HG02981 (cell line): Measurements from ENCODE around the gene POU2AF2.
A peak's percentile ranks its signal among the peaks of the same experiment; 100 is the strongest.
"Not testable (repeated sequence)": the region's sequence is repeated elsewhere in the genome, so short reads cannot be mapped to it uniquely, and the experiment has no call there.

Experiments
- ATAC-seq: cut with Tn5 transposase; IDR thresholded peaks from one replicate; pipeline ENCODE4 v1.9.1; 2021; ENCODE audit warnings: mild to moderate bottlenecking, moderate library complexity; ENCODE audit not compliant: unreplicated experiment

The POU2AF2 gene

DNA sequence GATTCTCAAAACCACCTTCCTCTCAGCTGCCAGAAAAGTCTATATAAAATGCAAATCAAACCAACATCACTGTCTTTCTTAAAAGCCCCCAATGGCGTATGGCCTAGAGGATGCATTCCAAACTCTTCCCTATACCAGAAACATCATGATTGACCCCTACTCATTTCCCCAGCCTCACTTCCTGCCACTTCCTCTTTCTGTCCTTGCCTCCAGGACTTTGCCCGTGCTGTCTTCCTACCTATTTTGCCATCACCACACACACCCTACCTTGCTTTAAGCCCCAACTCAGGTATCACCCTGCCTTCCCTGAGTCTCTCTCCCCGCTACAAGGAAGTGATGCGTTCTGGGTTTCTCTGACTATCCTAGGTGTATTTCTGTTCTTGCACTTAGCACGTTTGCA lies 8.1 kb downstream of the POU2AF2 start:
- no peak for ATAC-seq

DNA sequence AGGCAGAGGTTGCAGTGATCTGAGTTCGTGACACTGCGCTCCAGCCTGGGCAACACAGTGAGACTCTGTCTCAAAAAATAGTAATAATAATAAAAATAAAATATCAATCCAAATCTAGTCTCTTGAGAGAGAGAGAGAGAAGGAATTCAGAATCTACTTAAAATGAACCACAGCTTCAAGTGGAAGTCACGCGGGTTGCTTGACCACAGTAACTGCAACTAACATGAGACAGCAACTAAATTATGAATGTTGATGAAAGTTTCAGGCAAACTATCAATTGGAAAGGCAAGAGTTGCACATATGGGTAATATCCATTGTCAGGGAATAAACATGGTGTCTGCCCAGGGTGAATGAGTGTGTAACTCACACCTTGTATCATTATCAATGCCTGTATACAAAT lies 12.5 kb downstream of the POU2AF2 start:
- ATAC-seq, result no peak

GRCh38 chr11:111259896-111260295 lies 14.4 kb downstream of the POU2AF2 start:
- no peak for ATAC-seq

DNA sequence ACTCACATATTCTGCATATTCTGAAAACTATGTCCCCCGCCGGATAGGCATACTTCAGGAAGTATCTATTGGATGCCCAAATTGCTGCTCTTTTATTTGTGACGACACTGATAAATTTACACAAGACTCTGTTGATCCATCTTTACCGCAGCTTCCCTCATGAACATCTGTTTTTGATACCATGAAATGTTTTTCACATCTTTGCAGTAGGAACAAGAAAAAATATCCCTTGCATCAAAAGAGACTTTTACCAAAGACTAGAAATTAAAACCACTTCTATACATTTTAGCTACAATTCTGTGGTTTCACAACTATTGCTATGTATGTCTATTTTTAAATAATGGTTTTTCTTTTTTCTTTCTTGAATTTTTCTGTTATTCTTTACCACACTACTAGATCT lies 15.3 kb downstream of the POU2AF2 start:
- no peak for ATAC-seq

- no peak for ATAC-seq
Observed at GRCh38 chr11:111264646-111265045, 19.1 kb downstream of the POU2AF2 start.

GRCh38 chr11:111265421-111265820 lies 19.9 kb downstream of the POU2AF2 start:
- no peak for ATAC-seq

DNA sequence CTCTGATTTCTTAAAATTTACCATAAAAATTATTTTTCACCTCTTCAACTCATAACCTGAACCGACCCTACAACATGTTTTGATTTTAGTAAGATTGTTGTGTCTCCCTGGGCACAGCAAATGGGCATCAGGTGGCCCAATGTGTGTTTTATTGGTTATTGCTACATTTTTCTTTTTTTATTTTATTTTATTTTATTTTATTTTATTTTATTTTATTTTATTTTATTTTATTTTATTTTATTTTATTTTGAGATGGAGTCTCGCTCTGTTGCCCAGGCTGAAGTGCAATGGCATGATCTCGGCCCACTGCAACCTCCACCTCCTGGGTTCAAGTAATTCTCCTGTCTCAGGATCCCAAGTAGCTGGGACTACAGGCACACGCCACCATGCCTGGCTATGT lies 22.8 kb downstream of the POU2AF2 start:
- ATAC-seq, result not testable (repeated sequence)

GRCh38 chr11:111269146-111269868 lies 23.8 kb downstream of the POU2AF2 start:
- ATAC-seq, result no peak

GRCh38 chr11:111272420-111272819 lies 26.9 kb downstream of the POU2AF2 start:
- no peak for ATAC-seq

DNA sequence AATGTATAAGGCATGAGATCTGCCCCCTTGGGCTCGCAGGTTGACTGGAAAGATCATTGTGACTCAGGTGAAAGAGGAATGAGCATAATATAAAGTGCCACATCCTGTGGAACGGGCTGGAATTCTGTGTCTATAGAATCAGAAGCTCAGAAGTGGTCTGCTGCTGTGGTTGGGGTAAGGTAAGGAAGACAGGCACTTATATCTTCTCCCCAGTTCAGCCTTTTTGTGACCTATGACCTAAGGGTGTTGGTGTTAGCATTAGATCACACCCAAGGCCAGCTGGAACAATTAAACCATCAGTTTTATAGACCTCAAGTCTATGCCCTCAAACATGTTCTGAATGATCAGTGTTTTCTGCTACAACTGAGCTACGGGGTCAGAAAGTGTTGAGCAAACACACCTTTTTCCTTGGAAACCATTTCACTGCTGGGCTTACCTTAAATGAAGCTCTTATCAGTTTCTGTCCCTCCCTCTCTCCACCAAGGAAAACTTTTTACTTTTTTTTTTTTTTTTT lies 37.1 kb downstream of the POU2AF2 start:
- no peak for ATAC-seq

GRCh38 chr11:111283945-111284481 lies 38.5 kb downstream of the POU2AF2 start:
- no peak for ATAC-seq

DNA sequence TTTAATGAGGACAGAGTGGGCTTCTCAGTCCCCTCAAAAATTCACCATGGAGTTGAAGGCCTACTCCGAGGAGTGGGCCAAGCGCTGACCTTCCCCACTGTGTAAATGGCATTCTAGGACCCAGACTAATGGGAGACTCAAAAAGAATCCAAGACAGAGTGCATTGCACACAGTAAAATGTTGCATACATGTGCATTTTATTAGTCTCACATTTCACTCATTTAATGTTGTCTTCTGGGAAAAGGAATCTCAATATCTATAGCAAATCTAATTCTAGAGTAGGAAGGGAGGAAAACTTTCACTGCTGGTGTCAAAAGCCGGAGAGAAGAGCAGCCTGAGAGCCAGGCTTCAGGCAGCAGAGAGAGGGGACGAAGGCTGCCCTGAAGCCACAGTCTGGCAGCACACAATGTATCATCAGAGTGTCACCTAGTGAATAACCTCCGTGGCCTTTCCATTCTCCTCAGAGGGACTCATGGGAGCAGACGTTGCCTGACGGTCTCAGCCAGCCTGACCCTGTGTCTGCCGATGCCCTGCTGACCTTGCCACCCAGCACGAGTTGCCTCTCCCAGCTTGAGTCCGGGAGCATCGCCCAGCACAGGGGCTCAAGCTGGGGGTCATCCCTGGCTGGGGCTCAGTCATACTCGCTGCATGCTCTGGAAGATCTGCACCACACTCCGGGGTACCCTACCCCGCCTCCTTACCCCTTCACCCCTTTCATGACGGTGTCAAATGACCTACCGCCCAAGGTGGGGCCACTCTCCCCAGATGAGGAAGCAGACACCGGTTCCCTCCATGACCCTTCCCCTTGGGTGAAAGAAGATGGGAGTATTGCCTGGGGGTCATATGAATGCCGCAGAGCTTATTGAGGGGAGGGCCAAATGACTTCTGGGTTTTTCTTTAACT lies 39.9 kb downstream of the POU2AF2 start:
- no peak for ATAC-seq

DNA sequence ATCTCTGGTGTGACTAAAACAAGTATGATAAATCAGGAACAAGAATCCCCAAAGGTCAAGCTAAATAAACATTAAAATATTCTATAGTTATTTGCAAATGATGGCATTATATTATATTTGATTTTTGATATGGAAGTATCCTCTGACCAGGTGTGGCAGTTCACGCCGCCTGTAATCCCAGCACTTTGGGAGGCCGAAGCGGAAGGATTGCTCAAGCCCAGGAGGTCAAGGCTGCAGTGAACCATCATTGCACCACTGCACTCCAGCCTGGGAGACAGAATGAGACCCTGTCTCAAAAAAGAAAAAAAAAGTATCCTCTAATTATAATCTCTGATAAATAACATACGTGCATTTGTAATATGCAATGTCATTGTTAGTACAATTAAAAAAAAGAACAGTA lies 46.2 kb downstream of the POU2AF2 start:
- no peak for ATAC-seq

DNA sequence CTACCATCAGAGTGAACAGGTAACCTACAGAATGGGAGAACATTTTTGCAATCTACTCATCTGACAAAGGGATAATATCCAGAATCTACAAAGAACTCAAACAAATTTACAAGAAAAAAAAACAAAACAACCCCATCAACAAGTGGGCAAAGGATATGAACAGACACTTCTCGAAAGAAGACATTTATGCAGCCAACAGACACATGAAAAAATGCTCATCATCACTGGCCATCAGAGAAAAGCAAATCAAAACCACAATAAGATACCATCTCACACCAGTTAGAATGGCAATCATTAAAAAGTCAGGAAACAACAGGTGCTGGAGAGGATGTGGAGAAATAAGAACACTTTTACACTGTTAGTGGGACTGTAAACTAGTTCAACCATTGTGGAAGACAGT lies 46.9 kb downstream of the POU2AF2 start:
- not testable (repeated sequence) for ATAC-seq

- no peak for ATAC-seq
Observed at GRCh38 chr11:111296196-111296595, 50.7 kb downstream of the POU2AF2 start.

- no peak for ATAC-seq
Observed at GRCh38 chr11:111297696-111298095, 52.2 kb downstream of the POU2AF2 start.

DNA sequence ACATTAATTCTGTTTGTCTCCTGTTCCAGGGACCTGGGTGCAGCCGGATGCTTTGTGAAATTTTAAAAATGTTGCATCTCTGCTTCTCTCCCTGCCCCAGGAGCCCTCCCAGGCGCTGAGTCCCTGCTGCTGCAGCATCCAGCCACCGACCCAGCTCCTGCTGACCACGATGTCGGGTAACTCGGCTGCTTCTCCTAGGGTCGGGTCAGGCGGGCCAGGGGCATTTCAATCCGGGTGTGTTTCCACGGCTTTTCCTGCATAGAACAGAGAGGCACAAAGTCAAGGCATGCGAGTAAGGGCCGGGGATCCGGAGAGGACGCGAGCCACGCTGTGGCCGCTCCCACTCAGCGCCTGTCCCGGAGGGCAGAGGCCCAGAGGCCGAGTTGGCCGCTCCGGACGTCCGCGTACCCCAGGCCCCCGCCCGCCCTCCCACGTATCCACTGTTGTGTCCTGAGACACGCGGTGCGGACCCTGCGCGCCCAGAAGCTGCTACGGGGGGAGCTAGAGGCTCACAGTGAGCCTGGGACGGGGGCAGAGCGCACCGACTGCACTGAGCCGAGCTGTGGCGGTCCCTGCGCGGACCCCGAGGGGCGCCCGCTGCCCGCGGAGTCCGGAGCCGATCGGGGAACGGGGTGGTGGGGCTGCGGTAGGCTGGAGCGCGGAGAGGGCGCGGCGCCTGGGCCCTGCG lies 53.0 kb downstream of the POU2AF2 start, which contains the start of gene POU2AF3:
Gene POU2AF3, plus strand, starts transcription at position 134 of the 688 bp plus-strand sequence. Its CDS starts 36 bp downstream, at position 170.
- peak; percentile 21 for ATAC-seq

GRCh38 chr11:111299101-111300026 lies 53.8 kb downstream of the POU2AF2 start:
- peak; percentile 50 for ATAC-seq

DNA sequence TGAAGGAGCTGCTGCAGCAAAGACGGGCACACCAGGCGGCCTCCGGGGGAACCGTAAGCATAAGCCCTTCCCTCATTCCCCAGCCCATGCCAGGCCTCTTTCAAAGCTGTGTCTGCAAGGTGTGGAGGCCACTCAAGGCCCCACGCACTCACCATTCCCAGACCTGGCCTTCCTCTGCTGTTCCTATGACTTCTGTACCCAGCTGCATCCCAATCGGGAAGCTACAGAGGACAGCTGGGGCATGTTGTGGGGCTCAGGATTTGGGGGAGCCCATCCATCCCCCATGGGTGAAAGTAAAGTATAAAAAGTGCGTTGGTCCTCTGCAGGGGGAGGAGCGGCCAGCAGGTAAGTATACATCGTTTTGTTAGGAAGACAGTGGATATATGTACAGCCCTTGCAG lies 55.0 kb downstream of the POU2AF2 start:
- no peak for ATAC-seq
